NCI-H1105 treated with DMSO at 0.1 percent for 48 hours (cell line): ENCODE measurements around the gene RPP14.
"Not testable (repeated sequence)": the region's sequence is repeated elsewhere in the genome, so short reads cannot be mapped to it uniquely, and the experiment has no call there.

Experiments used
- DNase-seq: peaks from one replicate; lab custom pipeline; 2025; lab: John Stamatoyannopoulos, UW

RPP14 gene

GRCh38 chr3:58331593-58332152, 25.6 kb downstream of the RPP14 start:
- no peak for DNase-seq

DNA sequence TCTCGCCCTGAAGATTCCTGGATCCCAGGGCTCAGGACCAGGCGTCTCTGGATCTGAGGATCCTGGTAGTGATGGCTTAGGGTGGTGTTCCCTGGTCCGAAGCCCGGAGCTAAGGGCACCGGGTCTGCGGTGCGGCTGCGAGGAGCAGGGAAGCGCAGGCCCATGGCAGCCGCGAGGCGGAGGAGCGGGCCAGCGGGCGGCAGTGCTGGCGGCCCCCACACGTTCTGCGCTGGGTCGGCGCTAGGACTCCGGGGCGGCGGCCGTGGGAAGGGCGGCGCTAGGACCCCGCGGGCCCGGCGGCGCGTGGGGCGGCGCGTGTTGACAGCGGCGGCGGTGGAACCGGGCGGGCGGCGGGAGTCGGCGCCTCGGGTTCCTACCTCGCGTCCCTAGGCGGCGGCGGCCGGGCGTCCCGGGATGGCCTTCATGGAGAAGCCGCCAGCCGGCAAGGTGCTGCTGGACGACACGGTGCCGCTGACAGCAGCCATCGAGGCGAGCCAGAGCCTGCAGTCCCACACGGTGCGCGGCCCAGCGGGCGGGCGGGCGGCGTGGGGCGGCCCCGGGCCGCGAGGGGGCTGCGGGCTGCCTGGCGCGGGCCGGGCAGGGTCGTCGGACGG, 26.6 kb downstream of the RPP14 start, which contains the start of gene PXK:
PXK (plus strand) TSS at position 318 of the 614 bp plus-strand sequence; CDS start at position 415, 97 bp downstream.
- DNase-seq, result peak; percentile 25

DNA sequence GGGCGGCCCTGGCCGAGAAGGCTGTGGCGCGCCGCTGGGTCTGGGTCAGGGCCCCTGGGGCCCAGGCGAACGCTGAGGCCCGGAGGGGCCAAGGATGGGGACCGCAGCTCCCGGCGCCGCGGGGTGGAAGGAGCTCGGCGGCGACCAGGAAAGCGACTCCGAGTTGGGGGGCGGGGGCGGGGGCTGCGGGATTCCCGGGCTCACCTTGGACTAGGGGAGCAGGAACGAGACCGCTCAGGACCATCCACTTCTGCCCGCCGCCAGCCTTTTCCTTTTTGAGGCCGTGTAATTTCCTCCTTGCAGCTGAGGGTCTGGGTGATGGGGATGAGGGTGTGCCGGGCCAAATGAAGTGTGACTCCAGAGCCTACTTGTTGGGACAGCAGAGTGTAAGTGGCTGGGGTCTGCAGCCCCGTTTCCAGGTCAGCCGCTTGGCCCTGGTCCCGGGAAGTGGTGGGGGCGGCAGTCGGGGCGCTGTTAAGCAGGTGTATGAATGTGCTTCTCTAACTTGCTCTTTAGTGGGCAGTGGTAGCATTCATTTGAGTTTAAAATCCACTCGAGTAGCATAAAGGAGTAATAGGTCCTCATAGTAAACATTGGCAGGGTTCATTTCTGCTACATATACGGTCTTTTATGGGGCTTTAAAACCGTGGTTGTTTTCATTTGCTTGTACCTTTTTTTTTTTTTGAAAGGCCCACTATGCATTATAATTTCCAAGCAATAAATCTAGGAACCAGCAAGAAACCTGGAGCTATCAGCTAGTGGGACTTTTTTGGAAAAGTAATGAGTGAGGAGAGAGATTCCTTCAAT, 27.4 kb downstream of the RPP14 start:
- peak; percentile 32 for DNase-seq

DNA sequence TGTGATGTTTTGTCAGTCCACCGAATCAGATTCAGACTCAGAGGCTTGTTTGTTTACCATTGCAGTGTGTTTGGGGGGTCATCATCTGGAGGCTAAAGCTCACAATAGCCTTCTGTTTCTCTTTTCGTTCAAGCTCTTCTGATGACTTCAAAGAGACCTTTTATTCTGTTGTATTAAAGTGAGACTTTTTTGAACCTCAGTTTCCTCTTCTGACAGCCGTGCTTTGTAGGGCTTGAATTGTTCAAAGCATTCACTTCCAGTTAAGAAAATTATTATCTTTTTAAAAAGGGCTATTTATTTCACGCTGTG, 27.9 kb downstream of the RPP14 start:
- no peak for DNase-seq

GRCh38 chr3:58334506-58334884, 28.4 kb downstream of the RPP14 start:
- DNase-seq, result no peak

- DNase-seq, result no peak
Measured at GRCh38 chr3:58335652-58335947, 29.6 kb downstream of the RPP14 start.

DNA sequence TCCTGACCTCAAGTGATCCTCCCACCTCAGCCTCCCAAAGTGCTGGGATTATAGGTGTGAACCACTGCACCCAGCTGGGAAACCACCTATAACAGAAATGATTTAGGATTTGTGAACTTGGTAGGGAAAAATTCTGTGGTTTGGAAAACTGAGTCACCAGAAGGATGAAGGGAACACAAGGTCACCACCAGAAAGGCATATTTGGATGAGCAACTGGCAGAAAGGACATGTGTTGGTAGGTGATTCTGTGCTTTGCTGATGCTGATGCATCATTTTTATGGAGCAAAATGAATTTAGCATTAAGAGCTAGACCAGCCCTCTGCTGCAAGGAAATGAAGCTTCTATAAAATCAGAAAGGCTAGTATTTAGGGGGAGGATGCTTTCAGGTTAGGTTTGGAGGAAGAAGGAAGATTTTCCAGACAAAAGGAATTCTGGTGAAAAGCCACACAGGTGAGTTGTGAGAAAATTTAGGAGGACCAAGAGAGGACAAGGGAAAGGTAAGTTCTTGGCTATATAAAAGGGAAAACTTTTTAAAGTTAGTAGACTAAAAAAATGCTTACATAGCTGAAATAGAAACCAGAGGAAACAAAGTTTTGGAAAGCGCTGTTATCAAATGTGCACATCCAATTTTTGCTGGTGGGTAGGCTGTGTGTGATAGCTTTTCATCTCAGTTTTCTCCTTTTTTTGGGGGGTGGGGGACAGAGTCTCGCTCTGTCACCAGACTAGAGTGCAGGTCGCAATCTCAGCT, 30.3 kb downstream of the RPP14 start:
- no peak for DNase-seq

- DNase-seq, result no peak
Measured at GRCh38 chr3:58337190-58337589, 31.1 kb downstream of the RPP14 start.

- not testable (repeated sequence) for DNase-seq
Measured at GRCh38 chr3:58339146-58339545, 33.1 kb downstream of the RPP14 start.

GRCh38 chr3:58340594-58341244, 34.7 kb downstream of the RPP14 start:
- DNase-seq, result no peak

GRCh38 chr3:58341376-58341775, 35.3 kb downstream of the RPP14 start:
- DNase-seq, result no peak

DNA sequence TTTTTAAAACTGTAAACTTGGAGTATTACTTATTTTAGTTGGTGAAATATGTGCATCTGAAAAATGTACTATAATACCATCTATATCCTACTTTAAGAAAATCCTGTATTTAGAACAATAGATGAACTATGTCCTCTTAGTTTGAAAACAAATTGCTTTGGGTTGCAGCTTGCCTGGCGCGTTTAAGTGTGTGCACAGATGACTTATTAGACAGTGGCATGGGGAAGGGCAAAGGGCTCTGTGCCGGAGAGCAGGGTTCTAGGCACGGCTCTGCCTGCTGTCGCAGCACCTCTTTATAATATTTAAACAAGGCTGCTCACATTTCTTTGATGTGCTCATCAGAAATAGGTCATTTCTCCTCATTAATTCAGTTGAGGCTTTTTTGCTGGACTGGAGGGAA, 36.6 kb downstream of the RPP14 start:
- DNase-seq, result no peak

DNA sequence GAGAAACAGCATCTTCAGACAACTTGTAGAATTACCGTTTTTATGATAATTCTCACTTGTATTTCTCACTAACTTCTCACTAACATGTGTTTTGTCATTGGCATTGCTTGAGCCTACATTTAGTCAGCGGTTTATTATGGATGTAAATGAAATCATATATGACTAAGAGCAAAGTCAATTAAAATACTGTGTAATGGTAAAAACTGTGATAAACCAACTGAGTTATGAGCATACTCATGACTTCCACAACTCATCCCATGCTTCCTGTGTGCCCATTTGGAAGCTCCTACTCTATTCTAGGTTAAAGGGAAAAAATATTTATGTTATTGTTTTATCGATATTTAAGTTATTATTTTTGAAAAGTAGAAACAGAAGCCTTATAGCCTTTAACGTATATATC, 39.4 kb downstream of the RPP14 start:
- no peak for DNase-seq

- DNase-seq, result no peak
Measured at GRCh38 chr3:58346368-58346767, 40.3 kb downstream of the RPP14 start.

GRCh38 chr3:58347984-58348383, 41.9 kb downstream of the RPP14 start:
- DNase-seq, result no peak

GRCh38 chr3:58349792-58350626, 44.0 kb downstream of the RPP14 start:
- DNase-seq, result no peak

DNA sequence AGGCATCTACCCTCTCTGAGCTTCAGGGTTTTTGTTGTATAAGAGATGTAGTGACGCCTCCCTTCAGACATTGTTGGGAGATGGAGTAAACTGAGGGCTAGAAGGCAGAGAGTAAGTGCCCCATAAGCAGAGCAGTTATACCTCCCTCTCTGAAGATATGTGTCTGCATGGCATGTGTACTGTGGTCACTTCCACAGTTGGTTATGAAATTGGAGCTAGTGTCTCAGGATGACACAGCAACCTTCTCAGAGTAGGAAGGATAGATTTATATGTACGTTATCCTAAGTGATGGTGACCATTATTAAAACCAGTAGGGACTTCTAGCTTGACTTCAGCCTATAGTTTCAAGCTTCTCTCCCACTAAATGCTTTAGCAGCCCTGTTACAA, 44.6 kb downstream of the RPP14 start:
- DNase-seq, result no peak

- DNase-seq, result no peak
Measured at GRCh38 chr3:58351920-58352319, 45.9 kb downstream of the RPP14 start.

DNA sequence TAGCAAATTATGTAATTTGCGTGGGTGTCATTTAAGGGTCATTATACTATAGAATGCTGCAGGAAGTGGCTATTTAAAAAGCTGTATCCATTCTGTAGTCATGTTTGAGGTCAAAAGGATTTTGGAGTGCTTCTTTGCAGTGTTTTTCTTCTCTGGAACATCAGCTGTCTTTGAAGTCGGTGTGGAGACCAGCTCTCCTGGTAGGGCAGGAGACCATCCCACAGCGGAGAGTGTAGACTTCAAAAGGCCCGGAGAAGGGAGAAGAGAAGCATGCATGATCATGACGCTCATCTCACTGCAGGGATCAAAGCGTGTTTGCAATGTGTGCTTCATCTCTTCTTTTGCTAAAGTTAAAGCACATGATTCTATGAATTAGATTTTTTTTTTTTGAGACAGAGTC, 46.6 kb downstream of the RPP14 start:
- no peak for DNase-seq

DNA sequence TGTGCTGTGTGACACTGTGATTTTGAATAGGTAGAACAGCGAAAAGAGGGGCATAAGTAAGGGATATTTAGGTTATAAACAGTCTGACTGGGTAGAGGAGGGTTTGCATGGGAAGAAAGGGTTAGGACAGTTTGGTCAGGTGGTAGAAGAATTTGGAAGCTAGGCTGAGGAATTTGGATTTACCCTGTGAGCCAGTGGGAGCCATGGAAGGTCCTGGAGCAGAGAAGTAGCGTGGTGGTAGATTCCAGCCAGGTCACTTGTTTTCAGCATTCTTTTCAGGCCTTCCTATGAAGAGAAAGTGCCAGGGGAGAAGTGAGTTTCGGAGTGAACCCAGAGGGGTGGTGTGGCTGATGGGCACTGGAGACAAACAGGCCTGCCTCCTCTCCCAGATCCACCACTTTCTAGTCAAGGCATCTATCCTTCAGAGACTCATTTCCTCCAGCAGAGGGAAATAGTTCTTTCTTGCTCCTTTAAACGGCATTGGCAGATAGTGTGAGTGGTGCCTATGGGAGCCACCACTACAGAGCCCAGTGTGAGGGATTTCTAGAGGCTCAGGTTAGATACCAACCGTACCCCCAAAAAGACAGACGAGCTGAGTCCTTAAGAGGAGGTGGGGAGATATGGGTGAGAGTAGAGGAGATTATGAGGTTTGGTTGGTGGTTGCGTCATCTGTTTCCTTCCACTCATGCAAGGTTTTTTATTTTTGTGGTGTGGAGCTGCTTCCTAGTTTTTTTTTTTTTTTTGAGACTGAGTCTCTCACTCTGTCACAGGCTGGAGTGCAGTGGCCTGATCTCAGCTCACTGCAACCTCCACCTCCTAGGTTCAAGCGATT, 47.9 kb downstream of the RPP14 start:
- DNase-seq, result no peak

DNA sequence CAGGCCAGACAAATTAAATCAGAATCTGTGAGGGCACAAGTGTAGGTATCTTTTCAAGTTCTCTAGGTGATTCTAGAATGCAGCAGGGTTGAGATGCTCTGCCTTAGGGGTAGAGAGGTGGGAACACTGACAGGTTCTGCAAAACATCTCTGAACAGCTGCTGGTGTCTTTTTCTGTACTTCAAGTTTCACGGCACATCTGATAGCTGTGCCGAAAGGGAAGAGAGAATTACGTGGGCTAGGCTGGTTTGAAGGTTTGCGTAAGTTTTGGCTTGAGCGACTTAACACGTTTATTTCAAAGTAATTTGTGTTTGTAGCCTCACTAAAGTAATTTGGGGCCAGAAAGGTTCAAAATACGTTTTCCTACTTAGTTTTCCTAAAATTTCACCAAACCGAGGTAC, 49.1 kb downstream of the RPP14 start:
- DNase-seq, result no peak
